Measurements from ENCODE around the gene CENPT. TPM values are rescaled to one million over a fixed set of nuclear protein-coding genes. Genes with fewer than 3 reads are reported as not detected.

CENPT gene
- total RNA-seq, 1 donor from 2014 or later, result 10.3 TPM

- FAIRE-seq, result no peak
- Histone ChIP-seq H3K36me3 (ENCODE audit: control insufficient read depth, insufficient read depth, low read length) (peaks cover 4% of the 10 kb centered on the region), H3K27me3 (ENCODE audit: control insufficient read depth, insufficient read depth, low read length) (no peaks in the 10 kb centered on the region), H3K4me3 (ENCODE audit: low read depth, low read length) (peak overlapping the region; percentile 74)
- no peak for DNase-seq (ENCODE audit: low read depth)
- TF ChIP-seq CTCF (IDR thresholded peaks at IDR 0.05; ENCODE audit: insufficient read depth, low read length, severe bottlenecking), result no peak
Observed at GRCh38 chr16:67807148-67807682, 40.3 kb downstream of the CENPT start.

- Histone ChIP-seq H3K4me3 (ENCODE audit: low read depth, low read length) (peak within 1 kb of the TSS; percentile 74), H3K27me3 (ENCODE audit: control insufficient read depth, insufficient read depth, low read length) (no peaks in the 10 kb centered on the region), H3K36me3 (ENCODE audit: control insufficient read depth, insufficient read depth, low read length) (peaks cover 7% of the 10 kb centered on the region)
- TF ChIP-seq CTCF (IDR thresholded peaks at IDR 0.05; ENCODE audit: insufficient read depth, low read length, severe bottlenecking), result no peak
- no peak for FAIRE-seq
- DNase-seq (ENCODE audit: low read depth), result peak; percentile 98
Observed at GRCh38 chr16:67806428-67807147, 40.9 kb downstream of the CENPT start, which contains the start of the genes RANBP10 and TSNAXIP1. Gene RANBP10 (minus strand): TSS chr16:67806560. CDS start chr16:67806536, 24 bp downstream. Gene TSNAXIP1 (plus strand): TSS chr16:67806889. CDS start chr16:67807150, 261 bp downstream.

GRCh38 chr16:67805718-67806427 is 41.6 kb downstream of the CENPT start:
- Histone ChIP-seq H3K36me3 (ENCODE audit: control insufficient read depth, insufficient read depth, low read length) (peaks cover 10% of the 10 kb centered on the region), H3K27me3 (ENCODE audit: control insufficient read depth, insufficient read depth, low read length) (no peaks in the 10 kb centered on the region), H3K4me3 (ENCODE audit: low read depth, low read length) (peak overlapping the region; percentile 74)
- no peak for TF ChIP-seq CTCF (IDR thresholded peaks at IDR 0.05; ENCODE audit: insufficient read depth, low read length, severe bottlenecking)
- FAIRE-seq, result no peak
- DNase-seq (ENCODE audit: low read depth), result no peak

- Histone ChIP-seq H3K27me3 (ENCODE audit: control insufficient read depth, insufficient read depth, low read length) (no peaks in the 10 kb centered on the region), H3K36me3 (ENCODE audit: control insufficient read depth, insufficient read depth, low read length) (peaks cover 13% of the 10 kb centered on the region), H3K4me3 (ENCODE audit: low read depth, low read length) (peak overlapping the region; percentile 74)
- no peak for DNase-seq (ENCODE audit: low read depth)
- no peak for TF ChIP-seq CTCF (IDR thresholded peaks at IDR 0.05; ENCODE audit: insufficient read depth, low read length, severe bottlenecking)
- FAIRE-seq, result no peak
Observed at GRCh38 chr16:67804853-67805542, 42.5 kb downstream of the CENPT start.

- FAIRE-seq (no peak), DNase-seq (ENCODE audit: low read depth) (no peak)
- Histone ChIP-seq H3K4me3 (ENCODE audit: low read depth, low read length) (no peak overlapping the region), H3K27me3 (ENCODE audit: control insufficient read depth, insufficient read depth, low read length) (no peaks in the 10 kb centered on the region), H3K36me3 (ENCODE audit: control insufficient read depth, insufficient read depth, low read length) (peaks cover 13% of the 10 kb centered on the region)
- no peak for TF ChIP-seq CTCF (IDR thresholded peaks at IDR 0.05; ENCODE audit: insufficient read depth, low read length, severe bottlenecking)
Observed at GRCh38 chr16:67803894-67804293, 43.6 kb downstream of the CENPT start.

All from bronchial epithelial cell (primary cell).